HFFc6 (cell line): ENCODE measurements around the gene IQCN. TPM values are rescaled to one million over a fixed set of nuclear protein-coding genes. Genes with fewer than 3 reads are reported as not detected.

Source experiments
- DNase-seq: peaks from one replicate; pipeline ENCODE4 v3.0.0-alpha.2; 2018
- H3K27ac Mint-ChIP-seq: 2 replicates; pipeline ENCODE4 v1.8.0; 2020; ENCODE audit warnings: mild to moderate bottlenecking, mixed read lengths
- H3K27me3 Mint-ChIP-seq: 2 replicates; pipeline ENCODE4 v1.8.0; 2021; ENCODE audit warnings: mild to moderate bottlenecking, moderate library complexity, mixed read lengths; ENCODE audit not compliant: insufficient read depth
- H3K36me3 Mint-ChIP-seq: 2 replicates; pipeline ENCODE4 v1.8.0; 2021; ENCODE audit warnings: low read depth, mixed read lengths
- H3K4me1 Mint-ChIP-seq: 2 replicates; pipeline ENCODE4 v1.8.0; 2020; ENCODE audit warnings: low read depth, mixed read lengths
- H3K4me3 Mint-ChIP-seq: 2 replicates; pipeline ENCODE4 v1.8.0; 2020; ENCODE audit warnings: mild to moderate bottlenecking, moderate library complexity, mixed read lengths
- H3K9me3 Mint-ChIP-seq: 2 replicates; pipeline ENCODE4 v1.8.0; 2020; ENCODE audit warnings: mild to moderate bottlenecking, mixed read lengths
- CTCF ChIP-seq: fragments of 200-600 bp; sonication (generic); IDR thresholded peaks from 2 replicates; pipeline ENCODE4 v1.5.0; 2021; ENCODE audit warnings: antibody characterized with exemption, mild to moderate bottlenecking
- total RNA-seq, 6 experiments: library from RNA; stranded (reverse); fragmentation: NEBNext Ultra II Directional; extraction: Animal tissue kit (Norgen Biotek cat#: 25700); gene quantifications; 2 replicates in 1 of 6; 3 replicates in 5 of 6; pipeline ENCODE4 v1.2.3, GENCODE V29; 2021

Gene IQCN
- total RNA-seq, 6 experiments from 2014 or later = 0.40 to 0.87 (median 0.55) TPM

GRCh38 chr19:18287836-18288772 is 13.9 kb upstream of the IQCN start:
- Mint-ChIP-seq H3K4me3 (no peak overlapping the region), H3K9me3 (no peaks in the 10 kb centered on the region), H3K27ac (no peak overlapping the region), H3K27me3 (peaks cover 2% of the 10 kb centered on the region; the same call in 1 of the 2 replicates), H3K36me3 (no peaks in the 10 kb centered on the region; the same call in 1 of the 2 replicates), H3K4me1 (peaks cover 40% of the 10 kb centered on the region)
- TF ChIP-seq CTCF = peak; percentile 27; the same call in 1 of the 2 replicates
- DNase-seq = no peak

GRCh38 chr19:18286973-18287635 is 12.9 kb upstream of the IQCN start:
- H3K36me3 Mint-ChIP-seq = no peaks in the 10 kb centered on the region; the same call in 1 of the 2 replicates
- TF ChIP-seq CTCF = no peak
- H3K4me3 Mint-ChIP-seq = no peak overlapping the region
- H3K4me1 Mint-ChIP-seq = peaks cover 46% of the 10 kb centered on the region
- no peak overlapping the region for H3K27ac Mint-ChIP-seq
- DNase-seq = no peak
- no peaks in the 10 kb centered on the region for H3K9me3 Mint-ChIP-seq
- peaks cover 2% of the 10 kb centered on the region; the same call in 1 of the 2 replicates for H3K27me3 Mint-ChIP-seq

- Mint-ChIP-seq H3K27ac (peak overlapping the region; percentile 64; the same call in 1 of the 2 replicates), H3K36me3 (peaks cover 5% of the 10 kb centered on the region), H3K4me1 (peaks cover 27% of the 10 kb centered on the region), H3K9me3 (0 out of 2 replicates have a peak, but pooled peaks cover under 1% of the 10 kb centered on the region), H3K4me3 (no peak overlapping the region), H3K27me3 (peaks cover 7% of the 10 kb centered on the region)
- no peak for TF ChIP-seq CTCF
- DNase-seq = no peak
Observed at GRCh38 chr19:18284712-18285360, 10.6 kb upstream of the IQCN start.

GRCh38 chr19:18283338-18283737 is 9.1 kb upstream of the IQCN start:
- peaks cover 20% of the 10 kb centered on the region for H3K27me3 Mint-ChIP-seq
- peaks cover 37% of the 10 kb centered on the region for H3K4me1 Mint-ChIP-seq

More at GRCh38 chr19:18283338-18283737, 9.1 kb upstream of the IQCN start:
- no peak for DNase-seq
- H3K27ac Mint-ChIP-seq = peak overlapping the region; percentile 98; the same call in 1 of the 2 replicates
- TF ChIP-seq CTCF = no peak
- H3K4me3 Mint-ChIP-seq = no peak overlapping the region
- 0 out of 2 replicates have a peak, but pooled peaks cover 8% of the 10 kb centered on the region for H3K9me3 Mint-ChIP-seq
- H3K36me3 Mint-ChIP-seq = peaks cover 19% of the 10 kb centered on the region
